ENCODE results near the gene PLSCR4.

The PLSCR4 gene

DNA sequence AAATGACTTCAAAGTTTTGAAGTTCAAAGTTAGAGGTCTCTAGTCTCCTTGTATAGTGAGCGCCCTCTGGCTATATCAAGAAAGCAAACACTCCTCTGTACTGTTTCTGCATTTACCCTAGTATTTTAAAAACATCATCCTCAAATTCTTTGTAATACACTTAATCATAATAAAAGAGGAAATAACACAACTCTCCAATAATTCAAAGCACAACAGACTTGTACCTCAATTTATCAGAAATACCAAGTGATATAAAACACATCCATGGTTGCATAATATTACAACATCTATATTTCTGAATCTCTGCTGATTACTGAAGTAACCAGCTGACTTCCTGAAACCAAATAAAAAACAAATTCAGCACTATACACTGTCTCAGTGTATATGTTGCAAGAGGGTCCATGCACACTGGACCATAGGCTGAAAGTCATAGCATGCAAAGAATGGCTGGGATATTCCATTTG is 102.4 kb downstream of the PLSCR4 start:
- no peak overlapping the region for H3K27ac Mint-ChIP-seq

DNA sequence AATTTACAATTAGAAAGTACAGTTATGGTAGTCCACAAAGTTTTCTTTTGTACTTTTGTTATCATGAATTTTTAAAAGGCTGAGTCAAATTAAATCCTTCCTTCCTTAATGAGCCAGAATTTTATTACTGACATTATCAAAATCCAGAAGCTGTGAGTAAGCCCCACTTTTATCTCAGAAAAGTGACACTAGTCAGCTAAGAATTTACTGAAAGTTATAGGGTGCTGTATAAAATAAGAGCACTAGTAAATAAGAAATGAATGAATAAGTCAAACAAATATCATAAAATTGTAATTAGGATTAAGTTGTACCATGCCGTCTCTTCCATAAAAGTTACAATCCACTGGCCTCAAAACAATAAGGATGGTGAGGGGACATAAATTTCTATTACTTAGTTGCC is 105.3 kb downstream of the PLSCR4 start:
- H3K27me3 Mint-ChIP-seq: peaks cover 2% of the 10 kb centered on the region
- no peak overlapping the region for H3K4me3 Mint-ChIP-seq
- H3K27ac Mint-ChIP-seq: no peak overlapping the region
- no peaks in the 10 kb centered on the region for H3K9me3 Mint-ChIP-seq
- H3K4me1 Mint-ChIP-seq: no peaks in the 10 kb centered on the region
- no peaks in the 10 kb centered on the region for H3K36me3 Mint-ChIP-seq

More for the DNA sequence above, 102.4 kb downstream of the PLSCR4 start:
- peaks cover 4% of the 10 kb centered on the region for H3K27me3 Mint-ChIP-seq
- H3K9me3 Mint-ChIP-seq: no peaks in the 10 kb centered on the region
- H3K4me3 Mint-ChIP-seq: no peak overlapping the region
- H3K36me3 Mint-ChIP-seq: no peaks in the 10 kb centered on the region
- H3K4me1 Mint-ChIP-seq: no peaks in the 10 kb centered on the region

- Mint-ChIP-seq H3K9me3 (no peaks in the 10 kb centered on the region), H3K4me3 (no peak overlapping the region), H3K27me3 (peaks cover 2% of the 10 kb centered on the region), H3K36me3 (no peaks in the 10 kb centered on the region), H3K27ac (no peak overlapping the region), H3K4me1 (no peaks in the 10 kb centered on the region)
Measured at GRCh38 chr3:146142757-146143156, 108.1 kb downstream of the PLSCR4 start.

Measured in activated naive CD4-positive, alpha-beta T cell treated with anti-CD3 and anti-CD28 coated beads, Interleukin-2, amount 50 U/mL, for 24 hours (primary cell).